Endothelial cell of umbilical vein (primary cell): ENCODE data around the gene XKR3. TPM values are rescaled to one million over a fixed set of nuclear protein-coding genes. Genes with fewer than 3 reads are reported as not detected.

Source experiments
- BruUV-seq: library from RNA; stranded (reverse); fragments of 400-500 nt; replicated peaks from 2 replicates; lab custom pipeline; 2021; lab: Mats Ljungman, UMichigan
- CTCF ChIA-PET: fragments of 300-600, 350-600 bp; sonication (Branson Sonifier 250); formaldehyde crosslinking; loops from one replicate; lab custom pipeline; 2021; ENCODE audit warnings: antibody characterized with exemption, inconsistent platforms; lab: Charles Lee
- POLR2A ChIA-PET: fragments of 300-600, 350-600 bp; sonication (Branson Sonifier 250); formaldehyde crosslinking; loops from one replicate; lab custom pipeline; 2021; ENCODE audit warnings: antibody characterized with exemption, inconsistent platforms; lab: Charles Lee
- DNase-seq: peaks from one replicate; pipeline ENCODE4 v3.0.0-alpha.2; 2011; ENCODE audit warnings: low read depth, low spot score
- FAIRE-seq: peaks from 2 replicates; lab custom pipeline; 2011; peaks lifted over from hg19 to GRCh38; lab: Jason Lieb, UNC
- H2AFZ ChIP-seq: 2 replicates; pipeline ENCODE4 v1.6.0; 2012; ENCODE audit warnings: low read depth, low read length, control low read depth, inconsistent platforms
- H3K27ac ChIP-seq: 2 replicates; pipeline ENCODE4 v1.5.1; 2011; ENCODE audit warnings: low read depth, mild to moderate bottlenecking, control low read depth, low read length, moderate library complexity; ENCODE audit not compliant: insufficient read depth
- H3K27me3 ChIP-seq, 2 experiments: 2 replicates each; pipeline versions ENCODE4 v1.6.0 to v1.6.1; 2011; ENCODE audit warnings: low read length in 2 of 2, mixed read lengths in 1 of 2; ENCODE audit not compliant: control insufficient read depth in 2 of 2, insufficient read depth in 2 of 2
- H3K36me3 ChIP-seq, 2 experiments: 2 replicates in 1 of 2; 3 replicates in 1 of 2; pipeline ENCODE4 v1.5.1; 2011; ENCODE audit warnings: low read length in 2 of 2, mild to moderate bottlenecking in 1 of 2, moderate library complexity in 1 of 2; ENCODE audit not compliant: control insufficient read depth in 2 of 2, insufficient read depth in 2 of 2; ENCODE audit errors: extremely low read depth in 1 of 2
- H3K4me1 ChIP-seq: 3 replicates; pipeline ENCODE4 v1.5.1; 2011; ENCODE audit warnings: mild to moderate bottlenecking, low read length; ENCODE audit not compliant: control insufficient read depth, insufficient read depth; ENCODE audit errors: extremely low read depth
- H3K4me2 ChIP-seq: 2 replicates; pipeline ENCODE4 v1.6.1; 2011; ENCODE audit warnings: low read length, control low read depth, mixed read lengths; ENCODE audit not compliant: insufficient read depth
- H3K4me3 ChIP-seq, 3 experiments: fragments of 200-600 bp in 1 of 3; sonication (generic), shearing (Covaris generic) in 1 of 3; replicated peaks in 1 of 3; 2 replicates each; pipeline ENCODE4 v1.5.1; 2011 to 2016; ENCODE audit warnings: control low read depth in 3 of 3, low read length in 3 of 3, mild to moderate bottlenecking in 2 of 3, inconsistent platforms in 1 of 3, low read depth in 1 of 3, moderate library complexity in 1 of 3; ENCODE audit not compliant: insufficient read depth in 1 of 3
- H3K79me2 ChIP-seq: 2 replicates; pipeline ENCODE4 v1.6.0; 2012; ENCODE audit warnings: low read length, inconsistent platforms; ENCODE audit not compliant: control insufficient read depth, insufficient read depth
- H3K9ac ChIP-seq: replicated peaks from 2 replicates; pipeline ENCODE3; 2011; ENCODE audit warnings: low read length, control low read depth; ENCODE audit not compliant: insufficient read depth; ENCODE audit errors: extremely low read depth
- H3K9me1 ChIP-seq: replicated peaks from 3 replicates; pipeline ENCODE4 v1.6.0; 2011; ENCODE audit warnings: mild to moderate bottlenecking, low read length; ENCODE audit not compliant: control insufficient read depth, insufficient read depth; ENCODE audit errors: extremely low read depth
- H3K9me3 ChIP-seq: replicated peaks from 2 replicates; pipeline ENCODE4 v1.5.1; 2012; ENCODE audit warnings: low read length, inconsistent platforms; ENCODE audit not compliant: control insufficient read depth, insufficient read depth
- H4K20me1 ChIP-seq: replicated peaks from 2 replicates; pipeline ENCODE3; 2011; ENCODE audit warnings: mild to moderate bottlenecking, low read length; ENCODE audit not compliant: control insufficient read depth, insufficient read depth; ENCODE audit errors: extremely low read depth
- CTCF ChIP-seq, 2 donors: IDR thresholded peaks; 1 replicate in 1 of 2; 2 replicates in 1 of 2; pipeline ENCODE4 v1.5.1; 2011; ENCODE audit warnings: low read length in 2 of 2, mild to moderate bottlenecking in 2 of 2, moderate library complexity in 2 of 2, control low read depth in 1 of 2, inconsistent platforms in 1 of 2, low read depth in 1 of 2; ENCODE audit not compliant: insufficient read depth in 1 of 2; ENCODE audit errors: extremely low read depth in 1 of 2
- EZH2 ChIP-seq: IDR thresholded peaks from 2 replicates; pipeline ENCODE4 v1.6.1; 2012; ENCODE audit warnings: borderline replicate concordance, low read depth, mild to moderate bottlenecking, moderate library complexity, low read length, inconsistent platforms; ENCODE audit not compliant: severe bottlenecking
- FOS ChIP-seq: IDR thresholded peaks from 2 replicates; pipeline ENCODE4 v1.6.1; 2011; ENCODE audit warnings: mild to moderate bottlenecking, low read length, moderate library complexity, borderline replicate concordance; ENCODE audit not compliant: insufficient read depth
- GATA2 ChIP-seq: IDR thresholded peaks from 2 replicates; pipeline ENCODE4 v1.7.0; 2011; ENCODE audit warnings: low read depth, mild to moderate bottlenecking, moderate library complexity, mixed read lengths, low read length; ENCODE audit not compliant: insufficient read length, insufficient read depth
- JUN ChIP-seq: IDR thresholded peaks from 2 replicates; pipeline ENCODE4 v1.6.1; 2011; ENCODE audit warnings: borderline replicate concordance, low read depth; ENCODE audit not compliant: insufficient read length, insufficient read depth
- MAX ChIP-seq: IDR thresholded peaks from 2 replicates; pipeline ENCODE4 v1.6.1; 2011; ENCODE audit not compliant: insufficient read depth, insufficient read length
- MYC ChIP-seq: IDR thresholded peaks from one replicate; pipeline ENCODE4 v1.6.1; 2011; ENCODE audit warnings: mild to moderate bottlenecking, low read depth, low read length
- POLR2A ChIP-seq: IDR thresholded peaks from 2 replicates; pipeline ENCODE4 v1.6.1; 2012; ENCODE audit warnings: low read depth, mild to moderate bottlenecking, control low read depth, low read length
- POLR2AphosphoS5 ChIP-seq: IDR thresholded peaks from 2 replicates; pipeline ENCODE4 v1.6.1; 2012; ENCODE audit warnings: low read depth, mild to moderate bottlenecking, control low read depth, low read length, moderate library complexity; ENCODE audit not compliant: insufficient read depth
- dilution Hi-C: fragments of 300-500 bp; cut with MboI; formaldehyde crosslinking; loops from one replicate; pipeline ENCODE4 v1.15.0; 2019; ENCODE audit warnings: low sequenced_read_pairs; ENCODE audit not compliant: extremely low pct_ligation_motif_present
- intact Hi-C: fragments of 100-400 bp; cut with micrococcal nuclease; formaldehyde crosslinking; loops from one replicate; pipeline ENCODE4 v1.10.0; 2022
- polyA plus RNA-seq, 4 experiments: library from polyadenylated mRNA; depleted of rRNA in 3 of 4; stranded (reverse) in 3 of 4; unstranded in 1 of 4; fragments of >200 nt; gene quantifications; 2 replicates each; pipeline versions ENCODE4 v1.2.1 to v1.2.3, GENCODE V29; 2011 to 2012; ENCODE audit warnings: missing spikeins in 1 of 4
- total RNA-seq: library from RNA; stranded (reverse); gene quantifications from 2 replicates; pipeline ENCODE4 v1.2.3, GENCODE V29; 2021

The XKR3 gene
- total and polyA plus RNA-seq, 2 donors (not counting 3 experiments of a cell fraction or from before 2014, with no cell fraction given), result not detected

- peaks cover 4% of the 10 kb centered on the region for H3K9me3 ChIP-seq
- no peak for FAIRE-seq
- no peak for TF ChIP-seq CTCF (IDR thresholded peaks at IDR 0.05; ENCODE audit: extremely low read depth in 1 of 2, insufficient read depth in 1 of 2, low read depth in 1 of 2, low read length in 2 of 2)
- TF ChIP-seq POLR2AphosphoS5, result no peak
- TF ChIP-seq FOS, result no peak
- no peak for TF ChIP-seq GATA2
- TF ChIP-seq MAX, result no peak
- TF ChIP-seq JUN, result no peak
- TF ChIP-seq POLR2A, result no peak
- no peak for TF ChIP-seq EZH2
- TF ChIP-seq MYC, result no peak
- dilution Hi-C loops (no loop called here), intact Hi-C loops (no loop called here)
- no peaks in the 10 kb centered on the region for H3K27me3 ChIP-seq
- H3K79me2 ChIP-seq, result no peaks in the 10 kb centered on the region
- H2AFZ ChIP-seq, result no peak overlapping the region
- no peak overlapping the region for H3K27ac ChIP-seq
- DNase-seq, result no peak
- H4K20me1 ChIP-seq, result no peaks in the 10 kb centered on the region
- no peak overlapping the region for H3K4me3 ChIP-seq
- BruUV-seq, result no TSS peak
- H3K4me1 ChIP-seq, result no peaks in the 10 kb centered on the region
- no peaks in the 10 kb centered on the region for H3K36me3 ChIP-seq
- no peak overlapping the region for H3K9ac ChIP-seq
- H3K4me2 ChIP-seq, result no peak overlapping the region
- CTCF ChIA-PET, result no interaction called here
- no peaks in the 10 kb centered on the region for H3K9me1 ChIP-seq
- POLR2A ChIA-PET, result no interaction called here
These were observed 18.1 kb downstream of the XKR3 start for GRCh38 chr22:16807109-16807508.
